COR-L47 (cell line): ENCODE data around the gene ZBTB7B.

Source experiments
- DNase-seq: peaks from one replicate; lab custom pipeline; 2025; lab: John Stamatoyannopoulos, UW

ZBTB7B gene

GRCh38 chr1:155003766-155004351 lies 1.3 kb downstream of the ZBTB7B start:
- DNase-seq: peak; percentile 40

- DNase-seq: no peak
Measured at GRCh38 chr1:155004352-155005075, 1.9 kb downstream of the ZBTB7B start.

DNA sequence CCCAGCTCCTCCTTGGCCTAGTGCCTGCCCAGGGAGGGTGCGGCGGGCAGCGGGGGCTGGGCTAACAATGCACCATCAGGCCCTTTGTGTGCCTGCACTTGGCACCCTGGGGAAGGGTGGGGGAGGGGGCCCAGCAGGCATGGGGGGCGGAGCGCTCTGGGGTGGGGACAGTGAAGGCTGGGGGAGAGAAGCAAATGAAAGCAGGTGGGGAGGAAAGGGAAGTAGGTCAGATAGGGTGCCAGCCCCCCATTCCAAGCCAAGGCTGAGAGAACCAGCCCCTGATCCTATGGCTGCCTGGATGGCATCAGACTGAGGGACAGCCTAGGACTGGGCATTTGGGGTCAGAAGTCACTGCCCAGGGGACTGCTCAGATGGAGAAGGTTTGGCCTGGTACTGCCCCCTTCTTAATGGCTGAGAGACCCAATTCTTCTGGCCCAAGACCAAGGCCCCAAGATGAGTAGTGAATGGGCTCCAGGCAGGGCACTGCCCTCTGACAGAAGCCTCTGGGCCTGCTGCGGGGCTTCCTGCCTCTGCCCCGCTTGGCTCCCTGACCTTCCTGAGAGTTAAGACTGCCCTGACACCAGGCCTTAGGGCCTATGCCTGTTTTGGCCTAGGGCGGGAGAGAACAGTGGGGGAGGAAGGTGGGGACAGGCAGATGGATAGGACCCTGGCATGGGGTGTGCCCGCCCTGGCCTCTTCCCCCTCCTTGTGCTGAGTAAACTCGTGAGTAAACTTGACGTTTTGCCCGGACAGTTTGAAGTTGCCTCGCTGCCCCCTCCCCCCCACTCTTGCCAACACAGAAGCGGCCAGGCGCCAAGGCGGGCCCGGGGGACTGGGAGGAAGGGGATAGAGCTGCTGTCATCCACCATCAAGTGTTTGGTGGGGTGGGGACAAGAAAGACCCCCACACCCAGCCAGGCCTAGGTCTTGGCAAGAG lies 2.7 kb downstream of the ZBTB7B start:
- peak; percentile 51 for DNase-seq

- DNase-seq: peak; percentile 30
Measured at GRCh38 chr1:155006601-155007101, 4.0 kb downstream of the ZBTB7B start.

DNA sequence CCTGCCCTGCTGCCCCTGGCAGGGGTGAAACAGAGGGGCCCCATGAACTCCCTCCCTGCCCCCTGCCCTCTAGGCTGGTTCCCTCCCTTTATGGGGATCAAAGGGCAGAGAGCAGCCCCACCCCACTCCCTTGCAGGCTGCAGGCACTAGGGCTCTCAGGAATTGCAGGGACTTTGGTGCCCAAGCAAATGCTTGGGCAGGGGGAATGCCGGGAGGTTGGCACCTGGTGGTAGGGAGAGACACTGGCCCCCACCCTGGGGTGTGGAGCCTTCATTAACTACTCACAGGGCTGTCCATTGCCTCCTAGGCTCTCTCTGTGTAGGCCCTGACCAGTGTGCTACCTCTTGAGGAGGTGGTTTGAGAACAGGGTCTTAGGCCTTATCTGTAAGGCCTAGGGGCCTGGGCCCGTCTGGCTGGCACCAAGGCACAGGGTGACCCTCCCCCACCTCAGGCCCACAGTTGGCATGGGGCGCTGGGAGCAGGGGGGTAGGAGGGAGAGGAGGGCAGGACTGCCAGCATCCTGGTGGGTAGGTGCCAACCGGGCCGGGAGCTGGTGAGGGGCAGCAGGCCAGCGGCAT lies 4.7 kb downstream of the ZBTB7B start:
- no peak for DNase-seq

GRCh38 chr1:155008015-155008941 lies 5.7 kb downstream of the ZBTB7B start:
- DNase-seq: no peak

GRCh38 chr1:155009221-155009711 lies 6.7 kb downstream of the ZBTB7B start:
- no peak for DNase-seq

GRCh38 chr1:155009742-155010141 lies 7.1 kb downstream of the ZBTB7B start:
- DNase-seq: no peak

DNA sequence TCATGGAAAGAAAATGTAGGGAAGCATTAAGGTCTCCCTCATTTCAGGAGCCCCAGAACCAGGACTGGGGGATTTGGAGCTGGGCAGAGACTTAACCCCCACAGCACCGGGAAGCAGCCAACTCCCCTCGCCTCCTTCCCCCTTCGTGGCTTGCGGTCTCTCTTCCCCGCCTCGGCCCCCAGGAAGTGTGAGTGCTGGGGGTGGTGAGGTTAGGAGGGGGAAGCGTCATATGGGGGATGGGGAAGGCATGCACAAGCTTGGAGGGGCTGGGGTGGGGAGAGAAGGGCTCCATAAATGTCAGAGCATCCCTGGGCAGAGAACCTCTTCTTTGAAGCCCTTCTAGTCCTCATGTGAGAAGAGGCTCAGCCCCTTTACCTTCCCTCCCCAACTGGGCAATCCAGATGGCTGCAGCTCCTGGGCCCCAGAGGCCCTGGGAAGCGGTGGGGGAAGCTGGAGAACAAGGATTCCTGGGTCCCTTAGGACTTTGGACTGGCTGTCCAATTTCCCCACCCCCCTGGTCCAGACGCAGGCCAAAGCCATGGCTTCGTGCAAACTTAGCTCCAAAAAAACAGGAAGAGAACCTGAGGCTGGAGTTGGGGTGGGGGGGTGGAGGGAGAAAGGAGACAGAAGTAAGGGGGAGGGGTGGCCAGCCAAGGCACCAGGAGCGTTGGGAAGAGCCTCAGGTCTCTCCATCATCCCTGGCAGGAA lies 7.8 kb downstream of the ZBTB7B start:
- no peak for DNase-seq

DNA sequence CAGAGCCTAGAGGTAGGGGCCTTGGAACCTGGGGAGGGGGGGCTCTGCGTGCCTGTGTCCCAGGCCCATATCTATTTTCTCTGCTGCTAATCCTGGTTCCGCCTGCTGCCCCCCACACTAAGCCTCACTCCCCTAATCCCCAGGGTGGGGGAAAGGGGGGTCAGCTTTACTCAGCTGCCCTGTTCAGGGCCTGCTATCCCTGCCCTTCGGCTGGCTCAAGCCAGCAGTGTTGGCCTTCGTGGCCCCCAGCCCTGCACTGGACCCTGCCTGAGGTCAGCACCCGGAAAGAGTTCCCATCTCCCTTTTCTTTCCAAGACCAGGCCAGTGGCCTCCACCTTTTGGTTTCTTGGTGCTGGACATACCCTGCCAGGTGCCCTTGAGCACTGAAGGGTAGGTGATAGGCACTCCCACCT lies 8.4 kb downstream of the ZBTB7B start:
- DNase-seq: no peak

- DNase-seq: no peak
Measured at GRCh38 chr1:155011437-155012025, 8.9 kb downstream of the ZBTB7B start.

GRCh38 chr1:155012026-155012546 lies 9.5 kb downstream of the ZBTB7B start:
- DNase-seq: peak; percentile 89

- no peak for DNase-seq
Measured at GRCh38 chr1:155012776-155013602, 10.4 kb downstream of the ZBTB7B start.

DNA sequence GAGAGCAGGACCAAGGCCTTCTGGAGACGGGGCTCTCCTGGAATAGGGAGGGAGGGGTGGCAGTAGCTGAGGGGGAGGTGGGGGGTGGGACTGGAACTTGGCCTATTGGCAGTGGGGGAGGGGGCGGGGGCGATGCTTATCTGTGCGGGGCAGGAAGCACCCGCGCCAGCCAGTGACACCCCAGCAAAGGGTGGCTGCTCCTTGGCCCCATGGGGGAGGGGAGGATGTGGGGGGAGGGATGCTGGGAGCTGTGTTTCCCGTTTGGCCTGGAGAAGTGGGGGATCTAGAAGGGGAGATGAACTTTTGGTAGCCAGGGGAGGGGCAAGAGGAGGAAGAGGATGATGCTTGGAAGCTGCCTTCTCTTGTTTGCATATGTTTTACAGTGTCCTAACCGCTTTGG lies 11.0 kb downstream of the ZBTB7B start:
- DNase-seq: no peak

DNA sequence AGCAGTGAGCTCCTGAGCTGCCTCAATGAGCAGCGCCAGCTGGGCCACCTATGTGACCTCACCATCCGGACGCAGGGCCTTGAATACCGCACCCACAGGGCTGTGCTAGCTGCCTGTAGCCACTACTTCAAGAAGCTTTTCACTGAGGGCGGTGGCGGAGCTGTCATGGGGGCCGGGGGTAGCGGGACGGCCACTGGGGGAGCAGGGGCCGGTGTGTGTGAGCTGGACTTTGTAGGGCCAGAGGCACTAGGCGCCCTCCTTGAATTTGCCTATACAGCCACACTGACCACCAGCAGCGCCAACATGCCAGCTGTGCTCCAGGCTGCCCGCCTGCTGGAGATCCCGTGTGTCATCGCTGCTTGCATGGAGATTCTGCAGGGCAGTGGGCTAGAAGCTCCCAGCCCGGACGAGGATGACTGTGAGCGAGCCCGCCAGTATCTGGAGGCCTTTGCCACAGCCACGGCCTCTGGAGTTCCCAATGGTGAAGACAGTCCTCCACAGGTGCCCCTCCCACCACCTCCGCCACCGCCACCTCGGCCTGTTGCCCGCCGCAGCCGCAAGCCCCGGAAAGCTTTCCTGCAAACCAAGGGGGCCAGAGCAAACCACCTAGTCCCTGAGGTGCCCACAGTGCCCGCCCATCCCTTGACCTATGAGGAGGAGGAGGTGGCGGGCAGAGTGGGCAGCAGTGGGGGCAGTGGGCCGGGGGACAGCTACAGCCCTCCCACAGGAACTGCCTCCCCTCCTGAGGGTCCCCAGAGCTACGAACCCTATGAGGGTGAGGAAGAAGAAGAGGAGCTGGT lies 12.3 kb downstream of the ZBTB7B start:
- DNase-seq: no peak

DNA sequence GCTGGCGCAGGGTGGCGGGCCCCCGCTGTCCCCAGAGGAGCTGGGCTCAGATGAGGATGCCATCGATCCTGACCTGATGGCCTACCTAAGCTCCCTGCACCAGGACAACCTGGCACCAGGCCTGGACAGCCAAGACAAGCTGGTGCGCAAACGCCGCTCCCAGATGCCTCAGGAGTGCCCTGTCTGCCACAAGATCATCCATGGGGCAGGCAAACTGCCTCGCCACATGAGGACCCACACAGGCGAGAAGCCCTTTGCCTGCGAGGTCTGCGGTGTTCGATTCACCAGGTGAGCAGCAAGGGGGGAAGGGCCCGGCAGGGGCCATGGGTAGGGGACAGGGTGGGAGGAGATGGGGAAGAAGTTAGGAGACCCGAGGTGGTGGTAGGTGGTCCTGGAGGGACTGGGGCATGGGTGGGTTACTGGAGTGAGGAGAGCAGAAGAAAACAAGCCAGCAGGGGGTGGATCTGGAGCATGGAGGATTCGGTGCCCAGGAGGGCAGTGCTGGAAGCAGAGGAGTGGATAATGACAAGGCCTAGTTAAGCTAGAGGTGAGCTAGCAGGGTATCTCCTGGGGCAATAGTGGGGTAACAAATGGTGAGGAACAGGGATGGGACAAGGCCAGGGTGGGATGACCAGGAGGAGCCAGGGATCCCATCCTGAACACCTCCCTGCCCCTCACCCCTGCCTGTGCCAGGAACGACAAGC lies 13.1 kb downstream of the ZBTB7B start:
- DNase-seq: no peak

DNA sequence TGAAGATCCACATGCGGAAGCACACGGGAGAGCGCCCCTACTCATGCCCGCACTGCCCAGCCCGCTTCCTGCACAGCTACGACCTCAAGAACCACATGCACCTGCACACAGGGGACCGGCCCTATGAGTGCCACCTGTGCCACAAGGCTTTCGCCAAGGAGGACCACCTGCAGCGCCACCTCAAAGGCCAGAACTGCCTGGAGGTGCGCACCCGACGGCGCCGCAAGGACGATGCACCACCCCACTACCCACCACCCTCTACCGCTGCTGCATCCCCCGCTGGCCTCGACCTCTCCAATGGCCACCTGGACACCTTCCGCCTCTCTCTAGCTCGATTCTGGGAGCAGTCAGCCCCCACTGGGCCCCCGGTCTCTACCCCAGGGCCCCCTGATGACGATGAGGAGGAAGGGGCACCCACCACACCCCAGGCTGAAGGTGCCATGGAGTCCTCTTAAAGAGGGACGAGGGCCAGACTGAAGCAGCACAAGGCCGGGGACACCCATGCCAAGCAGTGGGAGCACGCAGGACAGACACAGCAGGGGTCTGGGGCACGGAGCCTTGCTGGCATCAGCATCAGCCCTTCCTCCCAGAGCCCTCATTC lies 13.7 kb downstream of the ZBTB7B start:
- DNase-seq: no peak
